GM19397 (cell line): ENCODE measurements around the gene TNFAIP8.
"Not testable (repeated sequence)": the region's sequence is repeated elsewhere in the genome, so short reads cannot be mapped to it uniquely, and the experiment has no call there.

Experiments
- ATAC-seq: cut with Tn5 transposase; IDR thresholded peaks from one replicate; pipeline ENCODE4 v1.9.1; 2021; ENCODE audit warnings: mild to moderate bottlenecking, moderate library complexity; ENCODE audit not compliant: unreplicated experiment

Gene TNFAIP8

GRCh38 chr5:119412279-119413227 is 56.7 kb downstream of the TNFAIP8 start:
- ATAC-seq = no peak

GRCh38 chr5:119414124-119414734 is 58.4 kb downstream of the TNFAIP8 start:
- ATAC-seq = peak; percentile 32

GRCh38 chr5:119417891-119418605 is 62.2 kb downstream of the TNFAIP8 start:
- no peak for ATAC-seq

GRCh38 chr5:119418606-119419100 is 62.8 kb downstream of the TNFAIP8 start:
- peak; percentile 70 for ATAC-seq

GRCh38 chr5:119420169-119420568 is 64.3 kb downstream of the TNFAIP8 start:
- no peak for ATAC-seq

- ATAC-seq = no peak
Observed at GRCh38 chr5:119426057-119426456, 70.2 kb downstream of the TNFAIP8 start.

GRCh38 chr5:119427060-119427459 is 71.2 kb downstream of the TNFAIP8 start:
- no peak for ATAC-seq

GRCh38 chr5:119427596-119427995 is 71.8 kb downstream of the TNFAIP8 start:
- ATAC-seq = not testable (repeated sequence)

GRCh38 chr5:119428166-119428565 is 72.3 kb downstream of the TNFAIP8 start:
- ATAC-seq = not testable (repeated sequence)

- not testable (repeated sequence) for ATAC-seq
Observed at GRCh38 chr5:119428574-119428973, 72.8 kb downstream of the TNFAIP8 start.

- not testable (repeated sequence) for ATAC-seq
Observed at GRCh38 chr5:119432674-119433237, 76.9 kb downstream of the TNFAIP8 start.

- peak; percentile 75 for ATAC-seq
Observed at GRCh38 chr5:119435436-119436132, 79.8 kb downstream of the TNFAIP8 start.

GRCh38 chr5:119437785-119438586 is 82.2 kb downstream of the TNFAIP8 start:
- ATAC-seq = not testable (repeated sequence)

GRCh38 chr5:119438587-119438917 is 82.7 kb downstream of the TNFAIP8 start:
- not testable (repeated sequence) for ATAC-seq

- peak; percentile 47 for ATAC-seq
Observed at GRCh38 chr5:119439140-119439631, 83.4 kb downstream of the TNFAIP8 start.

GRCh38 chr5:119439632-119440031 is 83.8 kb downstream of the TNFAIP8 start:
- not testable (repeated sequence) for ATAC-seq

- not testable (repeated sequence) for ATAC-seq
Observed at GRCh38 chr5:119444643-119445042, 88.8 kb downstream of the TNFAIP8 start.

GRCh38 chr5:119445544-119445943 is 89.7 kb downstream of the TNFAIP8 start:
- ATAC-seq = no peak
